ENCODE data around the gene CHIA. TPM values are rescaled to one million over a fixed set of nuclear protein-coding genes. Genes with fewer than 3 reads are reported as not detected.

CHIA gene
- total RNA-seq, 1 experiment from 2014 or later, result not detected

- Histone ChIP-seq H3K4me1 (ENCODE audit: insufficient read depth, low read length) (no peaks in the 10 kb centered on the region; the same call in 1 of the 2 replicates), H2BK15ac (ENCODE audit: low read depth, low read length) (no peak overlapping the region), H3K79me1 (ENCODE audit: insufficient read depth, low read depth, low read length, poor library complexity, severe bottlenecking) (no peaks in the 10 kb centered on the region), H2AFZ (ENCODE audit: low read length) (no peak overlapping the region), H3K18ac (ENCODE audit: insufficient read length, low read depth, low read length) (no peak overlapping the region), H4K8ac (replicated peaks; ENCODE audit: insufficient read length, low read depth, low read length) (no peak overlapping the region), H3K27me3 (ENCODE audit: insufficient read depth, low read length) (no peaks in the 10 kb centered on the region), H3K4ac (ENCODE audit: low read depth, low read length) (no peak overlapping the region), H3K9ac (ENCODE audit: extremely low read depth, insufficient read length, low read length) (no peak overlapping the region), H3K14ac (ENCODE audit: insufficient read depth, low read length) (no peak overlapping the region), H3K9me3 (ENCODE audit: control insufficient read depth, low read depth, low read length) (no peaks in the 10 kb centered on the region), H2BK120ac (ENCODE audit: low read depth, low read length, poor library complexity, severe bottlenecking) (no peak overlapping the region), H2BK12ac (ENCODE audit: insufficient read length, low read depth, low read length) (no peak overlapping the region), H4K20me1 (ENCODE audit: control insufficient read depth, insufficient read depth, insufficient read length) (no peaks in the 10 kb centered on the region), H3K4me2 (ENCODE audit: insufficient read depth, insufficient read length, low read length) (no peak overlapping the region), H3K27ac (ENCODE audit: insufficient read length, low read depth, low read length) (no peak overlapping the region), H2AK5ac (ENCODE audit: insufficient read length, low read length) (no peak overlapping the region), H2BK20ac (ENCODE audit: low read depth, low read length, poor library complexity, severe bottlenecking) (no peak overlapping the region), H3T11ph (ENCODE audit: low read length) (no peak overlapping the region), H3K23me2 (ENCODE audit: insufficient read length, low read depth, low read length, poor library complexity, severe bottlenecking) (no peaks in the 10 kb centered on the region), H4K5ac (ENCODE audit: insufficient read length, low read depth, low read length) (no peak overlapping the region), H3K56ac (ENCODE audit: insufficient read length, low read depth, low read length) (no peak overlapping the region), H3K79me2 (ENCODE audit: insufficient read depth, low read length) (no peaks in the 10 kb centered on the region), H3K23ac (ENCODE audit: insufficient read length, low read depth, low read length) (no peak overlapping the region), H2BK5ac (ENCODE audit: insufficient read length, low read length) (no peak overlapping the region), H4K91ac (ENCODE audit: insufficient read length, low read depth, low read length) (no peak overlapping the region)
- Mint-ChIP-seq H3K4me1 (peaks cover 25 to 28% of the 10 kb centered on the region in 2 experiments), H3K9me3 (peaks cover 7 to 9% of the 10 kb centered on the region in 2 experiments; a peak in 3 of 5 replicates), H3K4me3 (no peak overlapping the region), H3K36me3 (ENCODE audit: insufficient read depth in 1 of 3, low read depth in 3 of 3) (peaks cover 0 to 10% (median 0%) of the 10 kb centered on the region in 3 experiments; a peak in 3 of 7 replicates), H3K27me3 (ENCODE audit: low read depth) (peaks cover 4% of the 10 kb centered on the region), H3K27ac (no peak overlapping the region)
- no peak for DNase-seq
- no peak for TF ChIP-seq CTCF (conservative IDR thresholded peaks at IDR 0.05)
- WGBS (ENCODE audit: extremely low coverage, insufficient read length, low lambda C conversion rate), result no CpG with 5 or more reads among the region's 4 CpGs
These were observed 16.0 kb upstream of the CHIA start for GRCh38 chr1:111274653-111275052.

Measured in H9 (cell line).